GM12864 (cell line): ENCODE results near the gene LMCD1.

ENCODE experiments used
- DNase-seq: peaks from one replicate; pipeline ENCODE4 v3.0.0-alpha.2; 2011; ENCODE audit warnings: low read depth
- H3K4me3 ChIP-seq: 2 replicates; pipeline ENCODE4 v1.5.1; 2011; ENCODE audit warnings: mild to moderate bottlenecking, low read depth, low read length, control low read depth
- TF ChIP-seq, protein P1 (sequence below): IDR thresholded peaks from 2 replicates; pipeline ENCODE4 v1.5.1; 2011; ENCODE audit warnings: low read depth, mild to moderate bottlenecking, moderate library complexity, low read length, control low read depth, inconsistent platforms; ENCODE audit errors: missing control alignments

Gene LMCD1

DNA sequence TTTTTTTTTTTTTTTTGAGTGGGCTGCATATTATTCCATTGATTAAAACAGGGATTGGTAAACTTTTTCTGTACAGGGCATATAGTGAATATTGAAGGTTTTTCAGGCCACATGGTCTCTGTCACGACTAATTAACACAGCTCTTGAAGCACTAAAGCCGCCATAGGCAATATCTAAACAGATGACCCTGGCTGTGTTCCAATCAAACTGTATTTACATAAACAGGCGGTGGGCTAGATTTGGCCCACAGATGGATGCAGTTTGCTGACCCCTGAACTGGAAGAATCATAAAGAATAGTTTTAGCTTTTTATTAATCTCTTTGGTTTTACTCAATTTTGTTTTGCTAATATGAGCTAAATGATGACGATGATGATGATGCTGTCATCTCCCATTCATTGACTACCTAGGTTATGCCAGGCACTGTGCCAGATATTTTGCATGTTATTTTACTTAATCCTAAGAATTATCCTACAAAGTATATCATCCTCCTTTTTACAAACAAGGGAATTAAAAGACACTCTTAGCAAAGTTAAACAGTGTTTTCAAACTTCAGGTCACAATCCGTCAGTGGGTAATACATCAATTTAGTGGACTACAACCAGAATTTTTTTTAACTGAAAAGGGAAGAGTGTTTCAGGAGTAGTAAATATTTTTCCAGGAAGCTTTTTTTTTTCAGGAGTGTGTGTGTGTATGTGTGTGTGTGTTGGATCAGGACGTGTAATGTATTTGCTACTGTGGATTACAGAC is 54.3 kb downstream of the LMCD1 start:
- TF ChIP-seq, protein P1, sequence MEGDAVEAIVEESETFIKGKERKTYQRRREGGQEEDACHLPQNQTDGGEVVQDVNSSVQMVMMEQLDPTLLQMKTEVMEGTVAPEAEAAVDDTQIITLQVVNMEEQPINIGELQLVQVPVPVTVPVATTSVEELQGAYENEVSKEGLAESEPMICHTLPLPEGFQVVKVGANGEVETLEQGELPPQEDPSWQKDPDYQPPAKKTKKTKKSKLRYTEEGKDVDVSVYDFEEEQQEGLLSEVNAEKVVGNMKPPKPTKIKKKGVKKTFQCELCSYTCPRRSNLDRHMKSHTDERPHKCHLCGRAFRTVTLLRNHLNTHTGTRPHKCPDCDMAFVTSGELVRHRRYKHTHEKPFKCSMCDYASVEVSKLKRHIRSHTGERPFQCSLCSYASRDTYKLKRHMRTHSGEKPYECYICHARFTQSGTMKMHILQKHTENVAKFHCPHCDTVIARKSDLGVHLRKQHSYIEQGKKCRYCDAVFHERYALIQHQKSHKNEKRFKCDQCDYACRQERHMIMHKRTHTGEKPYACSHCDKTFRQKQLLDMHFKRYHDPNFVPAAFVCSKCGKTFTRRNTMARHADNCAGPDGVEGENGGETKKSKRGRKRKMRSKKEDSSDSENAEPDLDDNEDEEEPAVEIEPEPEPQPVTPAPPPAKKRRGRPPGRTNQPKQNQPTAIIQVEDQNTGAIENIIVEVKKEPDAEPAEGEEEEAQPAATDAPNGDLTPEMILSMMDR: no peak
- no peak overlapping the region for H3K4me3 ChIP-seq
- DNase-seq: no peak

DNA sequence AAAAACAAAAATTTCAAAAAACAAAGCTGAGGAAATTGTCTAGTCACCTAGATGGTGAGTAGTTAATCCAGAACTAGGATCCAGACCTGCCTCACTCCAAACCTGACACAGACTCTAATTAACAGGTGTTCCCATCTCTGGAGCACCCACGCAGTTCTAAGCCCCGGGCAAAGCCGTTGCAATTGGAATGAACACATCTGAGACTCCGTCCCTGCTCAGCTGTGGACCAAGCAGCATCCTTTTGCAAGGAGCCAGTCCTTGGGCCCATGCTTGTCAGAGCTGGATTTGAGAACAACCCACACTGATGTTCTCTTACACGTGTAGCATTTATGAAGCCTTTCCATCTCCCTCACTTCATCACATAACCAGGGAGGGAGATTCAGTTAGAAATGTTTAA is 54.8 kb downstream of the LMCD1 start:
- DNase-seq: no peak
- no peak overlapping the region for H3K4me3 ChIP-seq
- TF ChIP-seq, protein P1: no peak

DNA sequence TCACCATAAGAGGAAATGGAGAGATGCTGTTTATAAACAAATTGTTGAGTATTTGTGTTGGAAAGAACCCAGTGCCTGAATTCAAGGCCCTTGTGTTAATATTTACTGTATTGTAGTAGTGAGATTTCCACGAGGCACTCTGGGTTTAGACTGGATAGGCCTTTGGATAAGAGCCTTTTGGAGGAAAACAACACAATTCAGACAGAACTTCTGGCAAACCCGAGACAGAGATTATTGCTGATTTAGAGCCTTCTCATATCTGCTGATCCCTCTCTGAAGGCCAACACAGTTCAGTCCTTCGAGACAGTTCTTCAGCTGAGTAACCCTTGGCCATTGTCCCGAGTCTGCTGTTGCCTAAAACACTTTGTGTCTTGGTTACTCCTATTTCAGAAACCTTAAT is 55.7 kb downstream of the LMCD1 start:
- no peak for DNase-seq
- TF ChIP-seq, protein P1: no peak
- no peak overlapping the region for H3K4me3 ChIP-seq

DNA sequence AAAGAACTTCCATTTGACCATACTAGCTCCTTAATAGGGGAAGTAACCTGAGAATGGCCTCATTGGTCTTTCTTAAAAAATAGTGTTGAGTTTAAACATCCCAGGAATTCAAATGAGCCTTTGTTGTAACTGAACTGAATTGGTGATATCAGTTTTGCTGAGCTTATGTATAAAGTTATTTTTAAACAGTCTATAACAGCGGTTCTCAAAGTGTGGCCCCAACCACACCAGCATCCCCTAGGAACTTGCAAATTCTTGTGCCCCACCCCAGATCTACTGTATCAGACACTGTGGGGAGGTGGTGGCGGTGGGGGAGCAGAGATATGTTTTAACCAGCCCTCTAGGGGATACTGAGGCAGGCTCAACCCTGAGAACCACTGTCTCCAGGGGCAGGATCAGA is 57.0 kb downstream of the LMCD1 start:
- H3K4me3 ChIP-seq: no peak overlapping the region
- TF ChIP-seq, protein P1: no peak
- DNase-seq: no peak

DNA sequence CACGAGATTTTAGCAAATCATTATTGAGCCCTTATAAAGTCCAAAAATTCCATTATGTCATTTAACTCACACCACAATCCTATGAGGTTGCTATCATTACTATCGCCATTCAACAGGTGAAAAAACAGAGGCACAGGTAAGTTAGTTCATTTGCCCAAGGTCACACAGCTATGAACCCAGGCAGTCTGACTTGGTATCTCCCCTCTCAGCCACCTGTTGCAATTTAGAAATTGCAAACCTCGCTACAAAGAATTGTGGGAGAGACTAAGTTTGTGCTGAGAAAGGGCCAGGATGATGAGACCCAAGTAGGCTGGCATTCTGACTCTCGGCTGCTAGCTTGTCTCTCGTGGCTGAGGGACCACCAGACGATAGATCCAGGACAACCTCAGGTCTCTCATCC is 57.7 kb downstream of the LMCD1 start:
- TF ChIP-seq, protein P1: no peak
- no peak overlapping the region for H3K4me3 ChIP-seq
- DNase-seq: no peak

DNA sequence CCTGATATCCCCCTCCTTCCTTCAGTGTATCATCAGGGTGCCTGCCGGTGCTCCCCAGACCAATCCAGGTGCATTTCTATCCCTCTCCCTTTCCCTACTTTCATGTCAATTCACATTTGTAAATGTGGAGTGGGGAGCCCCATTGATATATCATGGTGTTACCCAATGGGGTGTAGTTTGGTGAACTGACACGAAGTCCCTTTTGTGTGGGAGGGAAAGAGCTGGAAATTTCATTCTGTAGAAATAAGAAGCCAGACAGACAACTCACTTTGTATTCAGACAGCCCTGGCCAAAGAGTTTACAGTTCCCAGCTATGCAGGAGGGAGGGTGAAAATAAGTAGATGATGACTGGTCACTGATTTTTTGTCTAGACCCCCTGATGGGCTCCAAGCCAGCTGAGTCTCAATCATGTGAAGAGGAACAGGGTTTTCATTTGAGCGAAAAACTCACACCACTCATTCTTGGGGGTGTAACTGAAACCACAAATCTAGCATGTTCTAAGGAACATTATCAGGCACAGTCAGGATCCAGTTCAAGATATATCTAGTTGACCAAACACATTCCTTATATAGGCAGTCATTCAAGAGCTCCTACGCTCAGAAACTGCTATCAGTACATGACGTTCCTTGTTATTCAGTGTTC is 58.9 kb downstream of the LMCD1 start:
- TF ChIP-seq, protein P1: no peak
- DNase-seq: no peak
- H3K4me3 ChIP-seq: no peak overlapping the region

DNA sequence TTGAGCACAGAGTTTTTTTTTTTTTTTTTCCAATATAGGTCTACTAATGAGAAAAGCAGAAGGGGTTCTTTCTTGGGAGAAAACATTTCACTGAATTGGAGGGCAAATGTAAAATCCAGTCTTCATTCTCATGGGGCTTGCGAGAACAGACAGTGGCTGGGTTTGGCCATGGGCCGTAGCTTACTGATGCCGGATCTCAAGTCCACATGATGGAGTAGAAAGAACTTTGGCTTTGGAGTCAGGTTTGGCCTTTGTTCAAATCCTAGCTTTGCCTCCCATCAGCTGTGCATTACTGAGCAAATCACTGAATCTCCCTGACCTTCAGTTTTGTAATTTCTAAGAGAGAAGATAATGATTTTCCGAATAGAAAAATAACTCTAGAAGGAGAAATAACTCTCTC is 59.7 kb downstream of the LMCD1 start:
- H3K4me3 ChIP-seq: no peak overlapping the region
- no peak for DNase-seq
- TF ChIP-seq, protein P1: no peak
